GM21367 (cell line): Measurements from ENCODE around the gene ITIH1.

Experiments used
- ATAC-seq: cut with Tn5 transposase; IDR thresholded peaks from one replicate; pipeline ENCODE4 v1.9.1; 2021; ENCODE audit not compliant: unreplicated experiment

ITIH1 gene

GRCh38 chr3:52836471-52836845, 59.1 kb downstream of the ITIH1 start:
- no peak for ATAC-seq

- ATAC-seq, result no peak
These were observed 59.6 kb downstream of the ITIH1 start for GRCh38 chr3:52836986-52837385.

- no peak for ATAC-seq
These were observed 61.3 kb downstream of the ITIH1 start for GRCh38 chr3:52838561-52839267.

- no peak for ATAC-seq
These were observed 61.8 kb downstream of the ITIH1 start for GRCh38 chr3:52839268-52839575.

- no peak for ATAC-seq
These were observed 62.6 kb downstream of the ITIH1 start for GRCh38 chr3:52839892-52840545.

- no peak for ATAC-seq
These were observed 64.0 kb downstream of the ITIH1 start for GRCh38 chr3:52841211-52841980.
